Measurements from ENCODE around the gene CDH13.

CDH13 gene

GRCh38 chr16:83473926-83474650 is 847.3 kb downstream of the CDH13 start:
- Histone ChIP-seq H3K27me3 (replicated peaks; ENCODE audit: control insufficient read depth, insufficient read depth, low read length) (no peaks in the 10 kb centered on the region), H3K36me3 (ENCODE audit: control insufficient read depth, insufficient read depth, low read length) (no peaks in the 10 kb centered on the region), H3K4me3 (replicated peaks; ENCODE audit: low read depth, low read length) (no peak overlapping the region)
- DNase-seq (ENCODE audit: extremely low read depth, insufficient read length) = no peak
- TF ChIP-seq CTCF (IDR thresholded peaks at IDR 0.05; ENCODE audit: insufficient read depth, low read length, poor library complexity, severe bottlenecking) = no peak

DNA sequence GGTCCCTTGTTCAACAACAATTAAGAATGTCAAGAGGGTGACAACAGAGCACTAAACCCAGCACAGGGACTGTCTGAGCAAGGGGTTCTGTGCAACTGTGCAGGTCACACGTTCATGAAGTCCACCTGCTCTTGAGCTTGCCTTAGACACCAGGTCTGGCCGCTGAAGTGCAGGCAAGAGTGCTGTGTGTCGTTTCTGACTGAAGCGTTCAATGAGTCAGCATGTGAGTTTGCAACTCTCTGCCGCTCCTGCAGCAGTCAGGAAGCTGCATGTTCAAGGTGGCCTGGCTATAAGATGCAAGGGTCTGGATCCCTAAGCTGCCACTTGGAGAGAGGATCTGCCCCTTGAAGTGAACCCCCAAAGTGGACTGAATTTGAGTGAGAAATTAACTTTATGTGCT is 848.3 kb downstream of the CDH13 start:
- no peak for TF ChIP-seq CTCF (IDR thresholded peaks at IDR 0.05; ENCODE audit: insufficient read depth, low read length, poor library complexity, severe bottlenecking)
- H3K36me3 ChIP-seq (ENCODE audit: control insufficient read depth, insufficient read depth, low read length) = no peaks in the 10 kb centered on the region
- no peak for DNase-seq (ENCODE audit: extremely low read depth, insufficient read length)
- H3K27me3 ChIP-seq (replicated peaks; ENCODE audit: control insufficient read depth, insufficient read depth, low read length) = no peaks in the 10 kb centered on the region
- H3K4me3 ChIP-seq (replicated peaks; ENCODE audit: low read depth, low read length) = no peak overlapping the region

DNA sequence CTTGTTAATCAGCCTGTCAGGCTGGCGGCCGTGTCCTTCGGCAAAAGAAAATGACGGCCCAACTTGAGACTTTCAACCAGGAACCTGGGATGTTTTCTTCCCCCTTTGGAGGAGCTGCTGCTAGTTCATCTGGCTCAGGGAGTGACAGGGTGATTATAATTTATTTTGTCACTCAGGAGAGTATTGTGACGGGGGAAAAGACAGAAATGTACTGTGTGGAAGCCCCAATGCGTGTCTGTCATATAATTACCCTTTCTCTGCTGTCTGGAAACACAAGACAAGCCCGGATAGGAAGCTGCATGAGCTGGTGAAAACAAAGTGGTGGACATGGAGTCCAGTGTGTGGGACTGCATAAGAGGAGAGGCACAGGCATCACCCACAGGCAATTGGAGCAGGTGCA is 854.8 kb downstream of the CDH13 start:
- no peaks in the 10 kb centered on the region; the same call in none of the 2 replicates for H3K27me3 ChIP-seq (replicated peaks; ENCODE audit: control insufficient read depth, insufficient read depth, low read length)
- no peak overlapping the region for H3K4me3 ChIP-seq (replicated peaks; ENCODE audit: low read depth, low read length)
- H3K36me3 ChIP-seq (ENCODE audit: control insufficient read depth, insufficient read depth, low read length) = no peaks in the 10 kb centered on the region
- no peak for DNase-seq (ENCODE audit: extremely low read depth, insufficient read length)
- no peak for TF ChIP-seq CTCF (IDR thresholded peaks at IDR 0.05; ENCODE audit: insufficient read depth, low read length, poor library complexity, severe bottlenecking)

DNA sequence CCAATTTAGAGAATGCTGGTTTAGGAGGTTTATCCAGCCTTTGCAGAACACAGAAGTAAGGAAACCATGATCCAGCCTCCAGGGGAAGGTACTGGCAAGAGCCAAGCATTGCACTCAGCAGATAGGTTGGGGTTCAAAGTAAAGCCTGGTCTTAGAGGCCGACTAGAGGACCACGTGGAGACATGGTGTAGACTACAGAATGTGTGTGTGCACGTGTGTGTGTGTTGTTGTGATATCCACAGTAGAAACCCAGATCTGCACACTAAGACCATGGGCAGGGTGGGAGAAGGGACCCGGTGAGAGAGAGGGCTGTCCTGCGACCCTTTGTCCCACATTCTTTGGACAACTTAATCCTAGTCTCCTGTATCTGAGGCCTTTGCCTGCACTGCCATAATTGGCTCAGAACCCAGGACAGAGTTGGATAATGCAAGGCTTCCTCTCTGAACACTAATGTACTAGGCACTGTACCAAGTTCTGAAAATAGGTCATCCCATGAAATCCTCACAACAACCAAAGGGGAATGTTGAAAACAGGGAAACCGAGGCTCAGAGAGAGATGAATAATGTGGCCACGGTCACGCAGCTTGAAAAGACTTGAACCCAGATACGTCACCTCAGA is 855.9 kb downstream of the CDH13 start:
- DNase-seq (ENCODE audit: extremely low read depth, insufficient read length) = no peak
- H3K36me3 ChIP-seq (ENCODE audit: control insufficient read depth, insufficient read depth, low read length) = no peaks in the 10 kb centered on the region
- H3K4me3 ChIP-seq (replicated peaks; ENCODE audit: low read depth, low read length) = no peak overlapping the region
- no peaks in the 10 kb centered on the region; the same call in none of the 2 replicates for H3K27me3 ChIP-seq (replicated peaks; ENCODE audit: control insufficient read depth, insufficient read depth, low read length)
- TF ChIP-seq CTCF (IDR thresholded peaks at IDR 0.05; ENCODE audit: insufficient read depth, low read length, poor library complexity, severe bottlenecking) = no peak

DNA sequence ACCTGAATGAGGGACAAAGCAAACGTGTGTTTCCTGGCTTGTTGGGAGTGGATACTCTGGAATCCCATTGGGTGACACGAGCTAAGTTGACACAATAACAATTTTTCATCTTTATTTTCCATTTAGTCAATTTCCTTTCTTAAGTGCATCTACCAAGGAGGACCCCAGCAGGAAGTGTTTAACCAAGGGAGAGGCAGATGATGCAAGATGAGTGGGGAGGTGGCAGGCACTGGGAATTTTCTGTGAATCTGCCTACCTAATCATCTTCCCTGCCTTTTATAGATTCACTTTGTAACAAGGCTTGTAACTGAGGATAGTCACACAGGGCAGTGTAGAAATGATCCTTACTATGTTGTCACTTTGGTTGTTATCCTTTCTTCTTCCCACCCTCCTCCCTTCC is 863.3 kb downstream of the CDH13 start:
- TF ChIP-seq CTCF (IDR thresholded peaks at IDR 0.05; ENCODE audit: insufficient read depth, low read length, poor library complexity, severe bottlenecking) = no peak
- DNase-seq (ENCODE audit: extremely low read depth, insufficient read length) = no peak
- Histone ChIP-seq H3K27me3 (replicated peaks; ENCODE audit: control insufficient read depth, insufficient read depth, low read length) (no peaks in the 10 kb centered on the region; the same call in 1 of the 2 replicates), H3K4me3 (replicated peaks; ENCODE audit: low read depth, low read length) (no peak overlapping the region), H3K36me3 (ENCODE audit: control insufficient read depth, insufficient read depth, low read length) (no peaks in the 10 kb centered on the region)
